Right hindlimb (tissue), 1 donor: ENCODE data around the gene SREBF1.
A peak's percentile ranks its signal among the peaks of the same experiment; 100 is the strongest.

Experiments used
- DNase-seq: peaks from one replicate; pipeline ENCODE4 v3.0.0-alpha.2; 2018

The SREBF1 gene

GRCh38 chr17:17839791-17840707, 3.3 kb upstream of the SREBF1 start:
- DNase-seq: peak; percentile 87

GRCh38 chr17:17837966-17838962, 1.5 kb upstream of the SREBF1 start:
- peak; percentile 68 for DNase-seq

GRCh38 chr17:17837380-17837821, 615 bp upstream of the SREBF1 start:
- DNase-seq: peak; percentile 71

GRCh38 chr17:17836250-17836817, 452 bp downstream of the SREBF1 start:
- DNase-seq: peak; percentile 97

- no peak for DNase-seq
These were observed 1.2 kb downstream of the SREBF1 start for GRCh38 chr17:17835415-17836249.

GRCh38 chr17:17834974-17835373, 1.8 kb downstream of the SREBF1 start:
- no peak for DNase-seq

GRCh38 chr17:17833658-17834357, 3.0 kb downstream of the SREBF1 start:
- no peak for DNase-seq

- DNase-seq: no peak
These were observed 4.8 kb downstream of the SREBF1 start for GRCh38 chr17:17832032-17832363.

GRCh38 chr17:17831208-17832031, 5.4 kb downstream of the SREBF1 start:
- DNase-seq: peak; percentile 68

- no peak for DNase-seq
These were observed 6.0 kb downstream of the SREBF1 start for GRCh38 chr17:17830740-17831207.

- no peak for DNase-seq
These were observed 6.6 kb downstream of the SREBF1 start for GRCh38 chr17:17830269-17830567.

- DNase-seq: no peak
These were observed 8.8 kb downstream of the SREBF1 start for GRCh38 chr17:17827826-17828621.

- DNase-seq: no peak
These were observed 9.6 kb downstream of the SREBF1 start for GRCh38 chr17:17826942-17827785.

- DNase-seq: no peak
These were observed 10.5 kb downstream of the SREBF1 start for GRCh38 chr17:17826342-17826713.

GRCh38 chr17:17824783-17825614, 11.8 kb downstream of the SREBF1 start:
- no peak for DNase-seq

GRCh38 chr17:17824119-17824782, 12.5 kb downstream of the SREBF1 start:
- DNase-seq: no peak

GRCh38 chr17:17823433-17824118, 13.2 kb downstream of the SREBF1 start:
- peak; percentile 91 for DNase-seq
